GM21528 (cell line): ENCODE measurements around the gene CASP10.
"Not testable (repeated sequence)": the region's sequence is repeated elsewhere in the genome, so short reads cannot be mapped to it uniquely, and the experiment has no call there.

ENCODE experiments used
- ATAC-seq: cut with Tn5 transposase; IDR thresholded peaks from one replicate; pipeline ENCODE4 v1.9.1; 2021; ENCODE audit warnings: mild to moderate bottlenecking, moderate library complexity; ENCODE audit not compliant: unreplicated experiment, low FRiP score

The CASP10 gene

DNA sequence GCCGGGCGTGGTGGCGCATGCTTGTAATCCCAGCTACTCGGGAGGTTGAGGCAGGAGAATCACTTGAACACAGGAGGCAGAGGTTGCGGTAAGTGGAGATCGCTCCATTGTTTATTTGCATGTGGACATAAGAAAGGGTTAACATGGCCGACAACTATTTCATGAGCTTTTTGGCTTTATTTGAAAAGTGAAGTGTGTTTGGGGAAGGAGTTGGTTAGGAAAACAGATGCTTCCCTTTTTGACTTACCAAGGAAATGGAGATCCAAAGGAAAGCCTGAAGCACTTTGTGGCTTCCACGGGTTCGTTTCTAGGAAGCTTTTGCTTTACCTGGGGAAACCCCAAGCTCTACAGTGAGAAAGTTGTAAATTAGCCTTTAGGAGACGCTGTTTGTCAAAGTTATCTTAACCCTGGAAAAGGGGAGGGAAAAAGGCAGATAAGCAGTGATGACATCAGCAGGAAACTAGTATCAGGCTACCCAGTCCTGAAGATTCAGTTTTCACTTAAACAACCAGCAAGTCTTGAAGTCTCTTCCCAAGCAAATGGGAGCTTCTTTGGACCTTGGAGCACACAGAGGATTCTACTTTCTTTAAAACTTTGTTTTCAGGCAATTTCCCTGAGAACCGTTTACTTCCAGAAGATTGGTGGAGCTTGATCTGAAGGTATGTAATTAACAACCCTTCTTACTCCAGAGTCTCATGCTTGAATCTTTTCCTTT lies at the start of gene CASP10:
TSS of gene CASP10 (plus strand) at position 492 of the 715 bp plus-strand sequence. CDS start 2,637 bp downstream, outside the sequence.
- ATAC-seq = peak; percentile 74

GRCh38 chr2:201135386-201135785 lies 47.6 kb upstream of the CASP10 start:
- no peak for ATAC-seq

GRCh38 chr2:201136889-201137321 lies 46.0 kb upstream of the CASP10 start:
- no peak for ATAC-seq

DNA sequence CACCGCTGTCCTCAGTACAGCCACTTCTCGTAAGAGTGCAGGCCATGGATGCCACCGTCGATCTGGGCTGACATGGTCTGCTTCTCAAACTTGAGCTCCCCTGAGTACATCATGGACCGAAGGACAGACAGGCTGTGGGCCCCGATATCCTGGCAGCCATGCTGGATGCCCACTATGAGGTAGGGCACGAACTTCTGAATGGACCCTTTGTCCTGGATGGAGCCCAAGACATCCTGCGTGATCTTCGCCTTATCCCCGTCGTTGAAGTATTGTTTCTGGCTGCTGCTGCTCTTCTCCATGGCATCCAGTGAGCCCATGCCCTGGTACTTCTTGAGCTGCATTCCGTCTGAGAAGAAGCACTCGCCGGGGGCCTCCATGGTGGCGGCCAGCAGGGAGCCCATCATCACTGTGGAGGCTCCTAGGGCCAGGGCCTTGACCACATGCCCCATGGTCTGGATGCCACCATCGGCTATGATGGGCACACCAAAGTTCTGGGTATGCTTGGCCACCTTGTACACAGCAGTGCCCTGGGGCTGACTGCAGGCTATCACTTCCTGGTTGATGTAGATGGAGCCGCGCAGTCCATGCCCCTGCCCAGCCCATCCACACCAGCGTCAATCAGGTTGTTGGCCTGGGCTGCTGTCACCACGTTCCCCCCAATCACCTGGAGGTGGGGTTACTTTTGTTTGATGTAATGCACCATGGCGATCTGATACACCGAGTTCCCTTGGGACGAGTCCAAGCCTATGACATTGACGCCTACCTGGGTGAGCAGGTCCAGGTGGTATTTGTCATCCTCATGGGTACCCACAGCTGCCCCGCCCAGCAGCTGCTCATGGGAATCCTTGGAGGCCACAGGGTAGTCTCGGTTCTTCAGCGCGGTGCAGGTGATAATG lies 45.2 kb upstream of the CASP10 start:
- ATAC-seq = no peak

- no peak for ATAC-seq
Observed at GRCh38 chr2:201138401-201138970, 44.5 kb upstream of the CASP10 start.

- not testable (repeated sequence) for ATAC-seq
Observed at GRCh38 chr2:201138986-201139781, 43.8 kb upstream of the CASP10 start.

GRCh38 chr2:201139836-201140604 lies 42.9 kb upstream of the CASP10 start:
- no peak for ATAC-seq

- no peak for ATAC-seq
Observed at GRCh38 chr2:201144101-201145051, 38.6 kb upstream of the CASP10 start.

DNA sequence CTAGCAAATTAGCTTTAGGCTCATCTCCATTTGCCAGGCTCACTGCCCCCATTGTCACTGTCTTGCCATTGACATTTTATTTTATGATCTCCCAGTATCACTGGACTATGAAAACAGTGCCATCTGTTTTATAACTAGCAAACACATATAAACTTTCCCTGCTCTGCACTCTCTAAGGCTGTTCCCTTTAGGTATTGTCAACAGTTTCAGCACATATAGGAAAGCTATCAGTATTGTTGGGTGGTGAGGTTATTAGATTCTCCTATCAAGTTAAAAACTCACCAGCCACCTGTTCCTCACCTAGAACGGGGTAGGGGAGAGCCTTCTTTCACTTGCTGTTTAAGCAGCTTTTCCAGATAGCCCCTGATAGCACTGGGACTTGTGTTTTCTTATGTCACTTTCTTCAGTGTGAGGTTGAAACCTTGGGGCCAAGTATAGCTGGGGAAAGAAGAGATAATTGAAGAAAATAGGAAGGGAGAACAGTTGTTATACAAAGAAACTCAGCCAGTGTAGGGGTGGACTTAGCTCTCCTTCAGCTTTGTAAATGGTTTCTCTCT lies 34.4 kb upstream of the CASP10 start:
- no peak for ATAC-seq

GRCh38 chr2:201149064-201149820 lies 33.7 kb upstream of the CASP10 start:
- ATAC-seq = no peak

DNA sequence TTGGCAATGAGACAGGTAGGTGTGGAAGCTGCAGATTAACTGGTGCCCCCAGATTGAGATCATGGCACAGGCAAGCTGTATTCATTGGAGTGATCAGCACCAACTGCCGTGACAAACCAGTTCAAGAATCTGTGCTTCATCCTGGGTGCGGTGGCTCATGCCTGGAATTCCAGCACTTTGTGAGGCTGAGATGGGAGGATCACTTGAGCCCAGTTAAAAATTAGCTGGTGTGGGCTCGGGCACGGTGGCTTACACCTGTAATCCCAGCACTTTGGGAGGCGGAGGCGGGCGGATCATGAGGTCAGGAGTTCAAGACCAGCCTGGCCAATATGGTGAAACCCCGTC lies 33.1 kb upstream of the CASP10 start:
- ATAC-seq = not testable (repeated sequence)

DNA sequence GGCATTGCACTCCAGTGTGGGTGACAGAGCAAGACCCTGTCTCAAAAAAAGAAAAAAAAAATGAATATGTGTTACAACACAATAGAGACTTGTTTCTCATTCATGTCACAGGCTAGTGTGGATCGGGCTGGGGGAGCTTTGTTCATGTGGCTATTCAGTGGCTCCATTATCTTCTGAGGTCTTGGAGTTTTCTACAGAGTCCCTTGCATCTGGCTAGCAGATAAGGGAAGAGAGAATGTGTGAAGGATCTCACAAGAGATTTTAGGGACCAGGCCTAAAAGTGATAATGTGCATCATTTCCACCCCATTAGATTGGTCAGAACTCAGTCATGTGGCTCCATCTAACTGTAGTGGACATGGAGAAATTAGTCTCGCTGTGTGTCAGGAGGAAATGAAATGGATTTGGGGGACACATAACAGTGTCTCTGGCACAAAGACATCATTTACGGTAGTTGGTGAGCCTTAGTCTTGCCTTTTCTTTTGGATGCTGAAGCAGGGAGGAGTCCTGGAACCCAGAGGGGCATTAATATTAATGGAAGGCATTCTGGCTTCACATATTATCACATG lies 32.4 kb upstream of the CASP10 start:
- no peak for ATAC-seq

DNA sequence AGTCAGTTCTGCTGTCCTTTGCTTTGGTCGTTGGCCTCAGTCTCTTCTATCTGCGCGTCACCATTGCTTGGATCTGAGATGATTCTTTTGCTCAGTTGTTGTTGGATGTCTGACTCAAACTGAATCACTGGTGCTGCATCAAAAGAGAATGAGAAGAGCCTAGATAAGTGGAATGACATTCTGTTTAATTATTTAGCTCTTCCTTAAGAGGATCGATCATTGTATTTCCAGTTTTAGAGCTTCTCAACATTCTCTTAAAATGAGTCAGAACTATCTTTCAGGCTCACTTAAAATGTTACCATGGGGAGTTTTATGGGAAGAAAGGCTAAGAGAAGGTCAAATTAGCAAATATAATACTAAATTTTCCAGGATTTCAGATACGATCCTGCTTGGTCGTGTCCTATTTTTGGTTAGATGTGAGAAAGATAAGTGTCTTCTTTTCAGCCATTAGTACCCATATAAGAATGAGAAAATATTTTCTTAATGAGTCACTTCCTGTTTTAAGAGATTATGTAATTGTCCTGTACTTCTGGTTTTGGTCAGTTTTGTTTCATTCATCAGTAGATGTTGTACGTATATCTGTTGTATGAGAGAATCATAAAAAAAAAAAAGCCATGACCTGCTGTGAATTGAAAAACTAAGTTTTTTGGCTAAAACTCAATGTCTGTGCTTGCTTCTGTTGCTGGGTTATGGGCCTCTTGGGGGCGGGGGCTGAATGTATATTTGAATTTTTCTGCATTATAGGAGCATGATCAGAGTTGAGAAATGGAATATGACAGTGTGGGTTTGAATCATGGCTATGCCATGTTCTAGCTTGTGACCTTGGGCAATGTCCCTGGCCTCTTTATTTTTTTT lies 31.6 kb upstream of the CASP10 start:
- ATAC-seq = peak; percentile 86

- no peak for ATAC-seq
Observed at GRCh38 chr2:201152517-201152916, 30.4 kb upstream of the CASP10 start.

- no peak for ATAC-seq
Observed at GRCh38 chr2:201152999-201153815, 29.7 kb upstream of the CASP10 start.
